Measurements from ENCODE around the gene UBA7.

Gene UBA7

DNA sequence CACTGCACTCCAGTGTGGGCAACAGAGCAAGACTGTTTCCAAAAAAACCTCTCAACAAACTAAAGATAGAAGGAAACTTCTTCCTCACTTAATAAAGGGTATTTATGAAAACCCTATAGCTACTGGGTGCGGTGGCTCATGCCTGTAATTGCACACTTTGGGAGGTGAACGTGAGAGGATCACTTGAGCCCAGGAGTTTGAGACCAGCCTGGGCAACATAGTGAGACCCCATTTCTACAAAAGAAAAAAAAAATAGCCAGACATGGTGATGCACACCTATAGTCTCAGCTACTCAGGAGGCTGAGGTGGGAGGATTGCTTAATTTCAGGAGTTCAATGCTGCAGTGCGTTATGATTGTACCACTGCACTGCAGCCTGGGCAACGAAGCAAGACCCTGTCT, 49.8 kb downstream of the UBA7 start:
- TF ChIP-seq, protein P1, sequence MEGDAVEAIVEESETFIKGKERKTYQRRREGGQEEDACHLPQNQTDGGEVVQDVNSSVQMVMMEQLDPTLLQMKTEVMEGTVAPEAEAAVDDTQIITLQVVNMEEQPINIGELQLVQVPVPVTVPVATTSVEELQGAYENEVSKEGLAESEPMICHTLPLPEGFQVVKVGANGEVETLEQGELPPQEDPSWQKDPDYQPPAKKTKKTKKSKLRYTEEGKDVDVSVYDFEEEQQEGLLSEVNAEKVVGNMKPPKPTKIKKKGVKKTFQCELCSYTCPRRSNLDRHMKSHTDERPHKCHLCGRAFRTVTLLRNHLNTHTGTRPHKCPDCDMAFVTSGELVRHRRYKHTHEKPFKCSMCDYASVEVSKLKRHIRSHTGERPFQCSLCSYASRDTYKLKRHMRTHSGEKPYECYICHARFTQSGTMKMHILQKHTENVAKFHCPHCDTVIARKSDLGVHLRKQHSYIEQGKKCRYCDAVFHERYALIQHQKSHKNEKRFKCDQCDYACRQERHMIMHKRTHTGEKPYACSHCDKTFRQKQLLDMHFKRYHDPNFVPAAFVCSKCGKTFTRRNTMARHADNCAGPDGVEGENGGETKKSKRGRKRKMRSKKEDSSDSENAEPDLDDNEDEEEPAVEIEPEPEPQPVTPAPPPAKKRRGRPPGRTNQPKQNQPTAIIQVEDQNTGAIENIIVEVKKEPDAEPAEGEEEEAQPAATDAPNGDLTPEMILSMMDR (IDR thresholded peaks at IDR 0.05; ENCODE audit: low read depth, low read length), result no peak
- no peak for TF ChIP-seq EZH2phosphoT487 (IDR thresholded peaks at IDR 0.05; ENCODE audit: low read depth)
- H3K4me1 ChIP-seq (ENCODE audit: low read length), result no peaks in the 10 kb centered on the region
- H3K9me3 ChIP-seq (ENCODE audit: insufficient read depth, low read length), result no peaks in the 10 kb centered on the region
- no peak overlapping the region for H2AFZ ChIP-seq (ENCODE audit: low read depth, low read length)
- no peak overlapping the region for H3K4me2 ChIP-seq (ENCODE audit: low read length)
- H3K79me2 ChIP-seq (ENCODE audit: low read length), result peaks cover 67% of the 10 kb centered on the region
- H3K27me3 ChIP-seq (ENCODE audit: low read depth, low read length), result no peaks in the 10 kb centered on the region
- no peak overlapping the region for H3K9ac ChIP-seq (ENCODE audit: low read length)
- no peak overlapping the region for H3K4me3 ChIP-seq (ENCODE audit: low read length)
- peaks cover 4% of the 10 kb centered on the region for H3K36me3 ChIP-seq (replicated peaks; ENCODE audit: low read depth, low read length)
- peaks cover 17% of the 10 kb centered on the region; the same call in 1 of the 2 replicates for H4K20me1 ChIP-seq (ENCODE audit: insufficient read depth, low read length)
- no peak overlapping the region for H3K27ac ChIP-seq (ENCODE audit: low read length)

DNA sequence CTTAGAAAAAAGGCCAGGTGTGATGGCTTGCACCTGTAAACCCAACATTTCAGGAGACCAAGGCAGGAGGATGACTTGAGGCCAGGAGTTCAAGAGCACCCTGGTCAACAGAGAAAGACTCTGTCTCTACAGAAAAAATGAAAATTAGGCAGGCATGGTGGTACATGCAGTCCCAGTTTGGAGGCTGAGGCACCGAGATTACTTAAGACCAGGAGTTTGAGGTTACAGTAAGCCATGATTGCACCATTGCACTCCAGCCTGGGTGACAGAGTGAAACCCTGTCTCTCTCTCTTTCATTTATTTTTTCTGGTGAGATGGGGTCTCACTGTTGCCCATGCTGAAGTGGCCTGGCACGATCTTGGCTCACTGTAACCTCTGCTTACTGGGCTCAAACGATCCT, 52.1 kb downstream of the UBA7 start:
- no peaks in the 10 kb centered on the region for H3K9me3 ChIP-seq (ENCODE audit: insufficient read depth, low read length)
- H2AFZ ChIP-seq (ENCODE audit: low read depth, low read length), result no peak overlapping the region
- no peak overlapping the region for H3K27ac ChIP-seq (ENCODE audit: low read length)
- H4K20me1 ChIP-seq (ENCODE audit: insufficient read depth, low read length), result peaks cover 24% of the 10 kb centered on the region
- no peak overlapping the region for H3K4me3 ChIP-seq (ENCODE audit: low read length)
- TF ChIP-seq, protein P1 (IDR thresholded peaks at IDR 0.05; ENCODE audit: low read depth, low read length), result no peak
- TF ChIP-seq EZH2phosphoT487 (IDR thresholded peaks at IDR 0.05; ENCODE audit: low read depth), result no peak
- no peaks in the 10 kb centered on the region for H3K27me3 ChIP-seq (ENCODE audit: low read depth, low read length)
- H3K4me1 ChIP-seq (ENCODE audit: low read length), result no peaks in the 10 kb centered on the region
- no peak overlapping the region for H3K4me2 ChIP-seq (ENCODE audit: low read length)
- H3K9ac ChIP-seq (ENCODE audit: low read length), result no peak overlapping the region
- H3K79me2 ChIP-seq (ENCODE audit: low read length), result peaks cover 58% of the 10 kb centered on the region
- H3K36me3 ChIP-seq (replicated peaks; ENCODE audit: low read depth, low read length), result peaks cover 4% of the 10 kb centered on the region

DNA sequence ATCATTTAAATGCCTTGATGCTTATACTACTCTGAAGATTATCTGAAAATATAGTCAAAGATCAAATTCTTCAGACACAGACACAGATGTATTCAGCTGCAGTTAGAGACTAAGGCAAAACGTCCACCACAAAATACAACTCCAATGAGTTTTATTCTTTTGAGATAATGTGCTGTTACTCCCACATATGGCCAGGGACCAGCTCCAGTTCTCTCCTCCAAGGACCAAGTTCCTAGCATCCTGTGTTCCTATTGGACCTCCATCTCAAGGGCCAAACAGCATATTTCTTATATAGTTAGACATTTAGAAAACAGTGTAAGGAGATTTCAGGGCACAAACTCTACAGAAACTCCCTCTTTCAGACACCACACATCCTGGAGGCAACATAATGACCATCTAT, 54.5 kb downstream of the UBA7 start:
- no peak overlapping the region for H3K4me2 ChIP-seq (ENCODE audit: low read length)
- no peak overlapping the region for H3K9ac ChIP-seq (ENCODE audit: low read length)
- no peaks in the 10 kb centered on the region for H3K36me3 ChIP-seq (replicated peaks; ENCODE audit: low read depth, low read length)
- H3K4me3 ChIP-seq (ENCODE audit: low read length), result no peak overlapping the region
- TF ChIP-seq, protein P1 (IDR thresholded peaks at IDR 0.05; ENCODE audit: low read depth, low read length), result no peak
- no peak for TF ChIP-seq EZH2phosphoT487 (IDR thresholded peaks at IDR 0.05; ENCODE audit: low read depth)
- H2AFZ ChIP-seq (ENCODE audit: low read depth, low read length), result no peak overlapping the region
- peaks cover 22% of the 10 kb centered on the region for H4K20me1 ChIP-seq (ENCODE audit: insufficient read depth, low read length)
- no peak overlapping the region for H3K27ac ChIP-seq (ENCODE audit: low read length)
- no peaks in the 10 kb centered on the region for H3K9me3 ChIP-seq (ENCODE audit: insufficient read depth, low read length)
- peaks cover 56% of the 10 kb centered on the region for H3K79me2 ChIP-seq (ENCODE audit: low read length)
- no peaks in the 10 kb centered on the region for H3K4me1 ChIP-seq (ENCODE audit: low read length)
- no peaks in the 10 kb centered on the region for H3K27me3 ChIP-seq (ENCODE audit: low read depth, low read length)

DNA sequence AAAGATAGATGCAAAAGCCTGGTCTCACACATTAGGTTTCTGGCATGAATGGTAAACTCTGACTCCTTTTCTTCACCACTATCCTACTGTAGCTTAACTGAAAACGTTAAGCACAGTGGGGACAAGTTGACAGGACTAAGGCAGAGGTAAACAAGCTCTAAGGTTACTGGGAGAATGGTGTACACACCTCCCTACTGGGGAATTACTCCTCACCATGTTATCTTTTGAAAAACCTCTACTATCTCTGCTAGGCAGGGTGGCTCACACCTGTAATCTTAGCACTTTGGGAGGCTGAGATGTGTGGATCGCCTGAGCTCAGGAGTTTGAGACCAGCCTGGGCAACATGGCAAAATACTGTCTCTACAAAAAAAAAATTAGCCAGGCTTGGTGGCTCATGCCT, 56.6 kb downstream of the UBA7 start:
- no peaks in the 10 kb centered on the region for H3K27me3 ChIP-seq (ENCODE audit: low read depth, low read length)
- no peaks in the 10 kb centered on the region for H3K4me1 ChIP-seq (ENCODE audit: low read length)
- TF ChIP-seq EZH2phosphoT487 (IDR thresholded peaks at IDR 0.05; ENCODE audit: low read depth), result no peak
- TF ChIP-seq, protein P1 (IDR thresholded peaks at IDR 0.05; ENCODE audit: low read depth, low read length), result no peak
- peaks cover 56% of the 10 kb centered on the region for H3K79me2 ChIP-seq (ENCODE audit: low read length)
- no peaks in the 10 kb centered on the region for H3K36me3 ChIP-seq (replicated peaks; ENCODE audit: low read depth, low read length)
- no peak overlapping the region for H3K4me2 ChIP-seq (ENCODE audit: low read length)
- H3K9ac ChIP-seq (ENCODE audit: low read length), result no peak overlapping the region
- H2AFZ ChIP-seq (ENCODE audit: low read depth, low read length), result no peak overlapping the region
- no peak overlapping the region for H3K4me3 ChIP-seq (ENCODE audit: low read length)
- no peak overlapping the region for H3K27ac ChIP-seq (ENCODE audit: low read length)
- H4K20me1 ChIP-seq (ENCODE audit: insufficient read depth, low read length), result peaks cover 20% of the 10 kb centered on the region
- H3K9me3 ChIP-seq (ENCODE audit: insufficient read depth, low read length), result no peaks in the 10 kb centered on the region
